Measurements from ENCODE around the gene DDX1. TPM values are rescaled to one million over a fixed set of nuclear protein-coding genes. Genes with fewer than 3 reads are reported as not detected.

The DDX1 gene
- total RNA-seq, 1 experiment from 2014 or later = 163 TPM

DNA sequence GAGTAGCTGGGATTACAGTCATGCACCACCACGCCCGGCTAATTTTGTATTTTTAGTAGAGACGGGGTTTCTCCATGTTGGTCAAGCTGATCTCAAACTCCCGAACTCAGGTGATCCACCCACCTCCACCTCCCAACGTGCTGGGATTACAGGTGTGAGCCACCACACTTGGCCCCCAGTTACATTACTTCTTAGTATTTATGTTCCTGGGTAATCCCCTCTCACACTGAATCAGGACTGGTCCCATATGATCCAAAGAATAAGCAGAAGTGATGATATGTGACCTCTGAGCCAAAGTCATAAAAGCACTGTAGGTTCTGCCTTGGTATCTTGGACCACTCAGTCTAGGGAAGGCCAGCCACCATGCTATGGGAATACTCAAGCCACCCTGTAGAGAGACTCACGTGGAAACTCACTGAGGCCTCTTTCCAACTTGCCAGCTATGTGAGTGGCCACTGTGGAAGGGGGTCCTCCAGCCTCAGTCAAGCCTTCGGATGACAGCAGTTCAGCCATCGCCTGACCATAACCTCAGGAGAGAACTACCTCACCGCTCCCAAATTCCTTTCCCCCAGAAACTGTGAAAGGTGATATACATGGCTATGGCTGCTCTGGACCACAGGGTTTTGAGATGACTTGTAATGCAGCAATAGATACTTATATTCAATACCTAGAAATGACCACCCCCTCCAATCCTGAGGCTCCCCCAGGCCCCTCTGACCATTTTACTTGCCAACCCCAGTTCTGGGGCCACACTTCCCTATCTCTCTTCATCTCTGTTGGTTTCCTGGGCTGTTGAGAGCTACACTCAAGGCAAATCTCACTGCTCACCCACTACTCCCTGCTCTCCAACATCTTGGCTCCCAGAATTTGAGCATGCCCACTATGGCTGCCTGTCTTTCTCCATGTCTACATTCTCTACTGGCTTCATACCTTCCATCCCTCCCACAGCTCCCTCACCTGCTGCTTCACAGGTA lies 80.5 kb downstream of the DDX1 start:
- no peak for DNase-seq
- Histone ChIP-seq H3K27me3 (replicated peaks; ENCODE audit: control insufficient read depth, insufficient read depth, low read length) (no peaks in the 10 kb centered on the region), H3K9me3 (no peaks in the 10 kb centered on the region), H3K4me1 (peaks cover 34% of the 10 kb centered on the region), H3K36me3 (ENCODE audit: control insufficient read depth, insufficient read depth, low read length) (no peaks in the 10 kb centered on the region), H3K4me3 (ENCODE audit: low read depth, low read length) (no peak overlapping the region)
- peaks cover 49% of the 10 kb centered on the region for H3K4me1 Mint-ChIP-seq (ENCODE audit: low read depth, unreplicated experiment)
- no peak overlapping the region for H3K4me3 Mint-ChIP-seq (ENCODE audit: unreplicated experiment)
- H3K27me3 Mint-ChIP-seq (ENCODE audit: insufficient read depth, unreplicated experiment) = no peaks in the 10 kb centered on the region
- no TSS peak for BruUV-seq (replicated peaks)
- ChIA-PET POLR2A (no interaction called here), CTCF (no interaction called here)
- intact Hi-C loops (cut with micrococcal nuclease; ENCODE audit: unreplicated experiment) = no loop called here
- peaks cover 10% of the 10 kb centered on the region for H3K9me3 Mint-ChIP-seq (ENCODE audit: unreplicated experiment)
- no peaks in the 10 kb centered on the region for H3K36me3 Mint-ChIP-seq (ENCODE audit: insufficient read depth, unreplicated experiment)
- TF ChIP-seq, protein P1, sequence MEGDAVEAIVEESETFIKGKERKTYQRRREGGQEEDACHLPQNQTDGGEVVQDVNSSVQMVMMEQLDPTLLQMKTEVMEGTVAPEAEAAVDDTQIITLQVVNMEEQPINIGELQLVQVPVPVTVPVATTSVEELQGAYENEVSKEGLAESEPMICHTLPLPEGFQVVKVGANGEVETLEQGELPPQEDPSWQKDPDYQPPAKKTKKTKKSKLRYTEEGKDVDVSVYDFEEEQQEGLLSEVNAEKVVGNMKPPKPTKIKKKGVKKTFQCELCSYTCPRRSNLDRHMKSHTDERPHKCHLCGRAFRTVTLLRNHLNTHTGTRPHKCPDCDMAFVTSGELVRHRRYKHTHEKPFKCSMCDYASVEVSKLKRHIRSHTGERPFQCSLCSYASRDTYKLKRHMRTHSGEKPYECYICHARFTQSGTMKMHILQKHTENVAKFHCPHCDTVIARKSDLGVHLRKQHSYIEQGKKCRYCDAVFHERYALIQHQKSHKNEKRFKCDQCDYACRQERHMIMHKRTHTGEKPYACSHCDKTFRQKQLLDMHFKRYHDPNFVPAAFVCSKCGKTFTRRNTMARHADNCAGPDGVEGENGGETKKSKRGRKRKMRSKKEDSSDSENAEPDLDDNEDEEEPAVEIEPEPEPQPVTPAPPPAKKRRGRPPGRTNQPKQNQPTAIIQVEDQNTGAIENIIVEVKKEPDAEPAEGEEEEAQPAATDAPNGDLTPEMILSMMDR (IDR thresholded peaks at IDR 0.05; ENCODE audit: insufficient read depth in 1 of 2, low read depth in 1 of 2, low read length in 1 of 2, severe bottlenecking in 1 of 2, unreplicated experiment in 1 of 2) = no peak
- no peak overlapping the region for H3K27ac Mint-ChIP-seq (ENCODE audit: unreplicated experiment)

DNA sequence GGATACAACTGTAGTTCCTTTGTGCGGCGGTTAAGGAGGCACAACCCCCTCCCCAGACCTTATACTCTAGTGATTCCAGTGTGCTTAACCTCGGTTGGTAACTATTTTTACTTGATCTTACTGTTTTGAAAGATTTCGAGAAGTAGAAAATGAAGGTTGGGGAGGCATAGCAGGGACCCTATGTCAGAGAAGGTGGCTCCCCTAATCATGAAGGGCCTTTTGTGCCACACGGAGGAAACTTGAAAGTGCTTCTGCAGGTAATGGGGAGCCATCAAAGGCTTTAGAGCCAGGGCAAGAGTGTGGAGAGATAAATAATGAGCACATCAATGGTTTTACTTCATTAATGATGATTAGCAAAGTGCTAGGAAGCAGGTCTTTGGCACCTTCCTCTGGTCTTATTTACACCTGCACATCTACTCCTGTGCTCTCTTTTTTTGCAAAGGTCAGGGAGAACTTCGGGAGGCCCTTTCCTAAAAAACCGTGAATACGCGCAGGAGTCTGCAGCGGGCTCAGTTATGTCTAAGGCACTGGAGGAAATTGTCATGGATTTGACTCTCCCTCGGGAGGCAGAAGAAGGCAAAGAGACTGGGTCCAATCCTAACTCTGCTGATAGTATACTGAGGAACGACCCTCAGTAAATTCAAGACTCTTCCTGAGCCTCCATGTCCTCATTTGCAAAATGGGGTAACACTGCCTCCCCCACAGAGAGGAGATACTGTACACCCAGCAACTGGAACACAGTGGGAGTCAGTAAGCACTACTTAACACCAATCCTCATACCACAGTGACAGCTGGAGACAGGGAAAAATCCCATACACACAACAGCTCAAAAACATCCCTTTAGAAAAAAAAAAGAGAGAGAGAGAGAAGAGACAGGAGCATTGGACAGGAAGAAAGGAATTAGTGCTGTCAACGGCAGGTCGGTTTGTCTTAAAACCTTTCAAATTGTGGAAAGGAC lies 81.6 kb downstream of the DDX1 start:
- H3K4me1 ChIP-seq = peaks cover 31% of the 10 kb centered on the region
- no peaks in the 10 kb centered on the region for H3K27me3 Mint-ChIP-seq (ENCODE audit: insufficient read depth, unreplicated experiment)
- peaks cover 38% of the 10 kb centered on the region for H3K4me1 Mint-ChIP-seq (ENCODE audit: low read depth, unreplicated experiment)
- POLR2A ChIA-PET = no interaction called here
- TF ChIP-seq, protein P1 (IDR thresholded peaks at IDR 0.05; ENCODE audit: insufficient read depth in 1 of 2, low read depth in 1 of 2, low read length in 1 of 2, severe bottlenecking in 1 of 2, unreplicated experiment in 1 of 2) = no peak
- CTCF ChIA-PET = no interaction called here
- H3K4me3 ChIP-seq (ENCODE audit: low read depth, low read length) = no peak overlapping the region
- peak in 1 of 2 experiments; percentile 9 for DNase-seq
- no peaks in the 10 kb centered on the region for H3K9me3 ChIP-seq
- H3K36me3 Mint-ChIP-seq (ENCODE audit: insufficient read depth, unreplicated experiment) = no peaks in the 10 kb centered on the region
- BruUV-seq (replicated peaks) = no TSS peak
- peak overlapping the region; percentile 7 for H3K4me3 Mint-ChIP-seq (ENCODE audit: unreplicated experiment)
- H3K9me3 Mint-ChIP-seq (ENCODE audit: unreplicated experiment) = peaks cover 10% of the 10 kb centered on the region
- no peaks in the 10 kb centered on the region for H3K36me3 ChIP-seq (ENCODE audit: control insufficient read depth, insufficient read depth, low read length)
- H3K27me3 ChIP-seq (replicated peaks; ENCODE audit: control insufficient read depth, insufficient read depth, low read length) = no peaks in the 10 kb centered on the region
- intact Hi-C loops (cut with micrococcal nuclease; ENCODE audit: unreplicated experiment) = no loop called here
- H3K27ac Mint-ChIP-seq (ENCODE audit: unreplicated experiment) = peak overlapping the region; percentile 72

All from Caco-2 (cell line).